Measurements from ENCODE around the gene KAT2B.
"Not testable (repeated sequence)": the region's sequence is repeated elsewhere in the genome, so short reads cannot be mapped to it uniquely, and the experiment has no call there.

The KAT2B gene

GRCh38 chr3:20039765-20040547, at the start of gene KAT2B:
Gene KAT2B (plus strand): TSS chr3:20040446. CDS start chr3:20040478, 32 bp downstream.
- DNase-seq, result peak; percentile 81

- DNase-seq, result no peak
Measured at GRCh38 chr3:19994796-19995195, 45.5 kb upstream of the KAT2B start.

DNA sequence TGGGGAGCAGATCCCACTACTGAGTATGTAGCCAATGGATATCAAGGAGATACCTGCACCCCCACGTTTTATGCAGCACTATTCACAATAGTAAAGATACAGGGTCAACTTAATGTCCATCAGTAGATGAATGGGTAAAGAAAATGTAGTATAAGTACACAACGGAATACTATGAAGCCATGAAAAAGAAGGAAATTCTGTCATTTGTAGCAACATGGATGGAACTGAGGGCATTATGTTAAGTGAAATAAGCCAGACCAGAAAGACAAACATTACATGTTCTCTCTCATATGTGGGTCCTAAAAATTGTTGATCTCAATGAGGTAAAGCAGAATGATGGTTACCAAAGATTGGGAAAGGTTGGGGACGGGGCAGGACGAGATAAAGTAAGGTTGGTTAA, 42.7 kb upstream of the KAT2B start:
- DNase-seq, result no peak

- no peak for DNase-seq
Measured at GRCh38 chr3:20001932-20002331, 38.3 kb upstream of the KAT2B start.

DNA sequence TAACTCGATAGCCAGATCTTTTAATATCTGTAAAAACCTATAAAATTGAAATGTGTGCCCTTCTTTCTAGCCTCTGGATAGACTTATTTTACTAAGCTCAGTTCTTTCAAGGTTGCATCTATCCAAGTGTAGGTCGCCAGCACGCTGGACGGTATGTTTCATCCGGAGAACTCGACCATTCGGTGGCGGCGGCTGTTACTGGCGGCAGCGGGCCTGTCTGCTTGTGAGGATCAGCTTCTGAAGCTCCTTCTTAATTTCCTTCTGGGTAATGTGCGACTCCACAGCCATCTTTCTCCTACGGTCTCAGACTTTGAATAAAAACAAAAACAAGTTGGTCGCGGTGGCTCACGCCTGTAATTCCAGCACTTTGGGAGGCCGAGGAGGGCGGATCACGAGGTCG, 32.3 kb upstream of the KAT2B start:
- DNase-seq, result no peak

DNA sequence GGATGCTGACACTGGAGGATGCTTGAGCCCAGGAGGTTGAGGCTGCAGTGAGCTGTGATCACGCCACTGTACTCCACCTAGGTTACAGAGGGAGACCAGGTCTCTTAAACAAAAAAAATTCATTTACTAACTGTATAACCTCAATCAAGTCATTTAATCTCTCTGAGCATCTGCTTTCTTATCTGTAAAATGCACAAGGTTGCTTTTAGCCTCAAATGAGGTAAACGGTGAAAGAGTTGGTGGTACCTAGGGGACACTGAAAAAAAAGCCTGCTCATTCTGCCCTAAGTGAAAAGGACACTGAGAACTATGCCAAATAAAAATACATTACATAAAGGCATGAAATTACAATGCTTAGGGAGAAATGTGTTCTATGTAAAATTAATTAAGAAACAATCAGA, 31.6 kb upstream of the KAT2B start:
- DNase-seq, result no peak

DNA sequence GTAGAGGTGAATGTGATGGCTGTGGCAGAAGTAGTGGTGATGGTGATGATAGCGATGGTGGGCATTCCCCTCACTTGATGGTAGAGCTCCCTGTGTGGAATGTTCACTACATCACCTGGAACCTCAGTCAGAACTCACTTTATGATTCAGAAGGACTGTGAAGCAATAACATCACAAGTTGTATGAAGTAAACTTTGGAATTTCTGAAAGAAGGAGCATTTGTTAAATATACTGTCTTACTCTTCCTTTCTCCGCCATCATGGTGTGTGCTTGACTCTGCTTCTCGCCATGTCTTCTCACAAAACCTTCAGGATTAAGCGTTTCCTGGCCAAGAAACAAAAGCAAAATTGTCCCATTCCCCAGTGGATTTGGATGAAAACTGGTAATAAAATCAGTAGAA, 28.1 kb upstream of the KAT2B start, which contains the start of gene PP2D1:
TSS of gene PP2D1 (minus strand) at position 101 of the 400 bp plus-strand sequence. CDS start 192 bp downstream, outside the sequence.
- no peak for DNase-seq

DNA sequence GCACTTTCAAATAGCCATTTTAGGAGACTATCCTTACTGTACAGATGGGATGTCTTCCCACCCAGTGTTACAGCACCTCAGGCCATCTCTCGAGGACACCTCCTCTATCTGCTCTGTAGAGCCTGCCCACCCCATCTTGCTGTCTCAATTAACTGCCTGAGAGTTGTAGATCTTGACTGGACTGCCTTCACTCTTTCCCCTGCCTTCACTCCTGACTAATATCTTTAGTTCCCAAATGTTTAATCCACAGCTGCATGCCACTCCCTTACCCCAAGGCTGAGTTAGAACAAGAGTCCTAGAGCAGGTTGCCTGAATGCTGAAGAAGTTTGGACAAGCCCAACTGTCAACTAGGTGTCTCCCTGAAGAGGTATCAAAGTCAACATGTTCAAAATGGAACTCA, 26.9 kb upstream of the KAT2B start:
- no peak for DNase-seq

- no peak for DNase-seq
Measured at GRCh38 chr3:20015525-20015924, 24.7 kb upstream of the KAT2B start.

GRCh38 chr3:20016076-20016475, 24.2 kb upstream of the KAT2B start:
- DNase-seq, result not testable (repeated sequence)

GRCh38 chr3:20022954-20023622, 17.2 kb upstream of the KAT2B start:
- DNase-seq, result no peak

DNA sequence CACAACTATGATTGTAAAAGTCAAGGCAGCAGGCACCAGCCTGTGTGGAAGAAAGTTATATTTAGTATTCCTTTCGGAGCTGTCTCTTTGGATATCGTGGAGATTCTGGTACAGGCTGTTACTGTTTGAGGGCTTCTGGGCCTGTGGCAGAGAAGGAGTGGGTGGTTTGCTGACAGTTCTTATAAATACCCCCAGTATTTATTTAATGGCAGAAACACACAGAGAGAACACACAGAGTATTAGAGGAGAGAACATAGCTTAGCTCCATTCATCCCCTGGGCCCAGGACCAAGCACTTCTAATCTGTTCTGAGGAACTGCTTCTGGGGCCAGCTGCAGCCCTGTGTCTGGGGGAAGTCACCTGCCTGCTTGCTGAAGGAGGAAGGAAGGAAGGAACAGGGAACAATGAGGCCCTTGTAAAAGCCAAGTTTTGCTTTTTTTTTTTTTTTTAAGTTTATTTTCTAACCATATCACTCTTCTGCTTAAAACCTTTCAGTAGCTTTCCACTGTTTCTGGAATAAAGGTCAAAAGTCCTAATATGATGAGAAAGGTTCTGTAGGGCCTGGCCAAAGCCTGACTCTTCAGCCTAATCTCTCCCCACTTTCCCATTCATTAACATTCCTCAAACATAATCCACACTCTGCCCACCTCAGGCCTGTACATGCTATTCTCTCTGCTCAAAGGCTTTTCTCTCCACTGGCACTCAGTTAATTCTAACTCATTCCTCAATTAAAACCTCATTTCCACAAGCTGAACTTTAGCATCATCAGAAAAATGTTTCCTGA, 16.4 kb upstream of the KAT2B start:
- DNase-seq, result no peak

DNA sequence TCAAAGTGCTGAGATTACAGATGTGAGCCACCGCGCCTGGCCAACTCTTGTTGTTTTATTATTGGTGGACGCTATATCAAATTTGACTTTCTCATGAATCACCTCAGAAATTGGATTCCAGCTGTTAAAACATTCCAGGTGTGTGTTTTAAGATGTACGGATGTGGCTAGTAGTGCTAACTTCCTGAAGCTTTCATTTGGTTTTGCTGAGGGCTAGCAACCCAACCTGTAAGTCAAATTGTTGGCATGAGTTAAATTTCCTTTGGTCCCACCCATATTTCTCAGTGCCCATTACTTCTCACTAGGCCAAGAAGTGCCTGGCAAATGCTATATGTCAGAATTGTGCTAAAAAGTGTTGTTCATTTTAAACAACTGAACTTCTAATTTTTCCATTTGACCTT, 13.1 kb upstream of the KAT2B start:
- DNase-seq, result no peak

GRCh38 chr3:20028905-20029331, 11.3 kb upstream of the KAT2B start:
- DNase-seq, result no peak

DNA sequence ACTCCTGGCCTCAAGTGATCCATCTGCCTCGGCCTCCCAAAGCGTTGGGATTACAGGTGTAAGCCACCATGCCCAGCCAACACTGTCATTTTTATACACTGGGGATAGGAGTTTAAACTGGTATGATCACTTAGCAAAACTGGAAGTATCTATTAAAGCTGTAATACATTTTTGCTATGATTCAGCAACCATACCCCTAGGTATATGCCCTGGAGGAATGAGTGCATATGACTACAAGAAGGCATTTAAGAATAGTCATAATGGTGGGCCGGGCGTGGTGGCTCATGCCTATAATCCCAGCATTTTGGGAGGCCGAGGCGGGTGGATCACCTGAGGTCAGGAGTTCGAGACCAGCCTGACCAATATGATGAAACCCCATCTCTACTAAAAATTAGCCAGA, 8.3 kb upstream of the KAT2B start:
- DNase-seq, result not testable (repeated sequence)

DNA sequence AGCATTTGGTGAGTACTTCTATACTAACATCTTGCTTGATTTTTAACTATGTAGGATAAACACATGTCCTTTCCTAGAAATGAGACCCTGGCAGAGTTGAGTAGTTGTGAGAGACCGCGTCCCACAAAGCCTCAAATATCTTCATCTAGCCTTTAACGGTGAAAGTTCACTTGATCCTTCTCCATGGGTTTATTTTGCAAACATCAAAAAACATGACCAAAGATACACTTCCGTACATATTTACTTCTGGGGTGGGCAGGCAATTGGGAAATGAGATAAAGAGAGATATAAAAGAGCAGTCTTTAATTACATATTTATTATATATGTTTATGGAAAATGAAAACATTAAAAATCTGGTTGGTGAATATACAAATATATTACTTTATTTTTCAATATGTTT, 5.2 kb upstream of the KAT2B start:
- DNase-seq, result no peak

DNA sequence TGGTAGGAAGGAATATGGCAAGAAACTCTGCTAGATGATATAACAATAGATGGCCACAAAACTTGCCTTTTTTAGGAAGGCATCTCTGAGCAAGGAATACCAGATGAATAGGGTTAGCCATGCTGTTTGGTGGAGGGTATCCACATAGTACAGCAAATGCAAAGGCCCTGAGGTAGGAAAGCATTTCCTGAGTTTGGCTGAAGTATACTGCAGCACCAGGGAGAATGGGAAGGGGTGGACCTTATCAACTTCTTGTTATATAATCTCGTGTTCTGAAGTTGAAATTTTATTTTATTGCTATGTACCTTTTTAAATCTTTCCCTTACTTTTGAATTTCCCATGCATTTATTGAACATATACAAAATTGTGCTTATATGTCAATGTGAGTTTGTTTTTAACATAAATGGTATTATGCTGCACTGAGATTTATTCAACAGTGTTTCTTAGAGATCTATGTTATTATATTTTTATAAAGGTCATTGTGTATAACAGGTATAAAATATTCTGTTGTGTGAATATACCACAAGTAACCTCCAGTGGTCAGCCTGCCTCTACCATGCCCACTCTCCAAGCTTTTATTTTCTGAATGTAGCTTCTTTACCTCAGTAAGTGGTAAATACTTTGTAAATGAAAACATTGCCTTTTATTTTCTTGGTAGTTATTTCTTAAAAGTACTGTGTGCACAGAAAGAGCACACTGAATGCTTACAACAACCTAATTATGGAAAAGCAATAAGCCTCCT, 2.8 kb upstream of the KAT2B start:
- no peak for DNase-seq

DNA sequence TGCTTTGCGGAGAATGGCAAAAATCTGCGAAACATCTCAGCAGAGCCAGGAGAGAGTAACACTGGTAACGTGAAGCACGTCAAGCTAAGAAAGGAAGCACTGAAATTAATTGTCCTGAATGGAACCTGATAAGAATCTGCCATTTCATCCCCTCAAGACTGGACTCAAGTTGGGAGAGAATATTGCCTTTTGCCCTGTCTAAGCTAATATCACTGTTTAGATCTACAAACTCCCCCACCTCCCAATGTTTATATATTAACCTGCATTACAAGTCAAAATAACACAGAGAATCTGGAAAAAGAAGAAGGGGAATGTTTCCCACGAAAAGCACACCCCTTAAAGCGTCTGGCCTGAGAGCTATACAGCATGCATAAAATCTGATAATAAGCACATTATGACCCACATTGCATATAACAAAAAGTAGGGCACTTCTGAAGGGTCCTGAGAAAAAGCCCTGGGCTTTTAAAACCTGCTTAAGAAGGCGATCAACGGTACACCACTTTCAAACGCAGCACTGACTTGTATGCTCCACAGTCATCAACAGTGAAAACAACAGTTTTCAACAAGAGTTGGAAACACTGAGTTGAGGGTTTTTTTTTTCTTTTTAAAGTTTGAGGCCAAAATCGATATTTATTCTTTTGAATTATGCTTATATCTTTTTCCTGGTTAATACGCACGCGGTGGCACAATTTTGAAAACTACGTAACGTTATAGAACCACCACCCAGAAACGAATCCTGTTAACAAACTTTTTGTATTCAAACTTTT, 1.4 kb upstream of the KAT2B start:
- no peak for DNase-seq

DNA sequence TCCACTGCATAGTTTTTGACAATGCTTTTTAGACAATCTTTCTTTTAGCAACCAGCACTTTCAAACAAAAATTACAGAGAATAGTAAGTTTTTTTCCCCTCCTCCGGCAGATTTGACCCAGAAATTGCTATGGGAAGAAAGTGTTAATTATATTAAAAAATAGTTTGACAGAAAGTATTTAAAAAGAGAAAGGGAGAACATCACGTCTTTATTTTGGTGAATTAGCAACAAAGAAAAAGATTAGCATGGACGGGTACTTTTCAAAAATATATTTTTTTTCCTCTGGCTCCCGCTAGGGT, 831 bp upstream of the KAT2B start:
- no peak for DNase-seq

- peak; percentile 84 for DNase-seq
Measured at GRCh38 chr3:20040548-20041196, 426 bp downstream of the KAT2B start.

GRCh38 chr3:20041197-20041780, 1.0 kb downstream of the KAT2B start:
- peak; percentile 89 for DNase-seq

Data from left hindlimb (tissue), 1 donor.